ENCODE measurements around the gene CCDC78.

CCDC78 gene

DNA sequence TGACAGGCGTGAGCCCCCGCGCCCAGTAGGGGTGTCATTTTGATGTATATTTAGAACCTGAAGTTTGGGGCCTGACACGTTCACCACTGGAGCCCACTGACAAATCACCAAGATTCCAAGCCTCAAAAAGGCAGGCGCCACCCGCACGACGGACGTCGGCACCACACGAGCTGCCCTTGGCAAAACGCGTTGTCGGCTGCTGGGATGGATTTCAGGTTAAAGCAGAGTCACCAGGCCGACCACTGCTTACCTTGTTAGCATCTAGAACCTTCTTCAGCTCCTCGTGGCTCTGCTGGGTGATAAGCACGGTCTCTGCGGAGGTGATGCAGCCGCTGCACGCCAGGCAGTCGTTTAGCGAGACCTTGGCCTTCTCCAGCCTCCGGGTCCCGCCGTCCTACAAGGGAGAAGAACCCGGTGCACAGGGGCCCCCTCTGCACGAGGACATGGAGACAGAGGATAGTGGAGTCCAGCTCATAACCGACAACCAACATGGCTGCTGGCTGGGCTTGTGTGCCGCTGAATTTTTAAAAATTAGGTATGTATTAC is 10.8 kb upstream of the CCDC78 start:
- no peak for DNase-seq

DNA sequence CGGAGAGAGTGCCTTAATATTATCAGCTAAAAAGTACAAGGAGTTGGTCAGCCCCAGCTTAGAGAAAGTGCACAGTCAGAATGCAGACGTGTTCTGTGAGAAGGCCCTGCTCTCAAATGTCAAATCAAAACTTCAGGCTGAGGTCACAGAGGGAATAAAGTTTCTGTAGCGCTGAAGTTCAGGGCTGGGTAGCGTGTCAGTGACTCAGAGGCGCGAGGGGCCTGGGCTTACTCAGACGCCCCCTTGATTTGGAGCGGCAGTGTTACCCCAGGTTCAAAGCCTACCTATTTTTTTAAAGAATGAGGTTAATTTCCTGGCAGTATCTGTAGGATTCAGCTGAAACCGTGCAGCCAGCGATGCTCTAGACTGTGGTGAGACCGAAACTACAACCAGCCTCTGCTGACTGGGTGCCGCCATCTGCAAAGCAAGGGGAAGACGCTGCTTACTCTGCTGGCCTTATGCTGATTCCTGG is 9.8 kb upstream of the CCDC78 start:
- DNase-seq, result no peak

DNA sequence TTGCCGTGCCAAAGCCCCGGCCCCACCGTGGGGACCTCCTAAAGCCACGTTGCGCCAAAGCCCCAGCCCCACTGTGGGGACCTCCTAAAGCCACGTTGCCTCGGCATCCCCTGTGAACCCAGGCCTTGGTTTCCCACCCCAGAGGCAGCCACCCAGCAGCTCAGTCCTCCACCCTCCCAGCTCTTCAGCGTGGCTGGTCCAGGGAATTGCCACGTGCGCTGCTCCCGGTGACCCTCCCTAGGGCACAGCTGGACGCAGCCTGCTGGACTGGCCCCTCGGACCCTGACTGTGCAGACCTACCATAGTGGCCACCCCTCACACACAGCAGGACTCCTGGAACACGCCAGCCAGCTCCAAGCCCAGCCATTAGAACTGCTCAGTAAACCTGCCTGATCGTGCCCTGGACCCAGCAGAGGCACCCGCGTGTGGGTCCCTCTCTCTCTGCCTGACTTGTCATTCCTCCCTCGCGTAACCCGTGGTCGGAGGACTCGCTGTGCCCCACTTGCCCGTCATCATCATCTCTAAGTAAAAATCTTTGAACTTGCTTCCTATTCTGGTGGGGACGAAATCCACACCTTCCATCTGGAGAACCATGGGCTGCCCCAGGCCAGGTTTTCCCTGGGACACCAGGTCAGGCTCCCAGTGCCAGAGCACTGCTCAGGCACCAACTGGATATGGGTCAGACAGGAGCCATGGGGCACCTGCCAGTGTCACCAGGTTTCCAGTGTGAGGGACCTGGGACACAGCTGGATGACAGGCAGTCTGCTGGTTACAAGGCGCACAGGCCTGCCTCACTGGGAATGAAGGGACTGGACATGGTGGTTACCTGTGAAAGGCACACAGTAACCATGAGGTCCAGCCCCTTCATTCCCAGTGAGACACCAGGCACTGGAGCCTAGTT is 9.0 kb upstream of the CCDC78 start:
- DNase-seq, result no peak

DNA sequence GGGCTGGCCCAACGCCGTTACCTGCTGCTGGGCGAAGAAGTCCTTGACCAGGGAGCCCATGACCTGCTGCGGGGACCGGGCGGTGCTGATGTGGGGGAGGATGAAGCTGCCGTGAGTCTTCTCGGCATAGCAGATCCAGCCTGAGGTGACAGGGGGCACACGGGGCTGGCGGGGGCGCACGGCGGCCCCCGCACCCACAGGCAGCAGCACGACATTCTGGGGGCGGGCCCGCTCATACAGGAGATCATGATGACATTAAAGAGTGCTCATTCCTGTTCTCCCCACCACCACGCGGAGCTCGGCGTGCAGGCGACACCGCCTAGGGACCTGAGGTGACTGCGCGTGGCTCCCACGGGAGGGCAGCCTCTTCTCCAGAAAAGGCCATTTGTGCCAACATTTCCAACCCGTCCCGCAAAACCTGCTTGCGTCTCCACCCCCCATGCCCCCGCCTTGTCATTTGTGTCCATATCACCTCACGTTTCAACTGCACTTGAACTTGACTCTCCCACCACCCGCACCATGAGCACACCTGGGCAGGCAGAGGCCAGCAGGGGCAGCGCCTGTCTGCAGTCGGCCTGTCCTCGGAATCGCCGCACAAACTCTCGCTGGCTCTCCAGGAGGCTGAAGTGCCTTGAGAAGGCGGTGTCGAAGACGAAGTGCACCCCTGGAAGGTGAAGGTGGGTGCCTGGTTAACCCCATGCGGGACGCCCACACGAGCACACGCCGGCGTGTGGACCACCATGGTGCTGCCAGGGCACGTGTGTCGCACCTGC is 8.2 kb upstream of the CCDC78 start:
- no peak for DNase-seq

DNA sequence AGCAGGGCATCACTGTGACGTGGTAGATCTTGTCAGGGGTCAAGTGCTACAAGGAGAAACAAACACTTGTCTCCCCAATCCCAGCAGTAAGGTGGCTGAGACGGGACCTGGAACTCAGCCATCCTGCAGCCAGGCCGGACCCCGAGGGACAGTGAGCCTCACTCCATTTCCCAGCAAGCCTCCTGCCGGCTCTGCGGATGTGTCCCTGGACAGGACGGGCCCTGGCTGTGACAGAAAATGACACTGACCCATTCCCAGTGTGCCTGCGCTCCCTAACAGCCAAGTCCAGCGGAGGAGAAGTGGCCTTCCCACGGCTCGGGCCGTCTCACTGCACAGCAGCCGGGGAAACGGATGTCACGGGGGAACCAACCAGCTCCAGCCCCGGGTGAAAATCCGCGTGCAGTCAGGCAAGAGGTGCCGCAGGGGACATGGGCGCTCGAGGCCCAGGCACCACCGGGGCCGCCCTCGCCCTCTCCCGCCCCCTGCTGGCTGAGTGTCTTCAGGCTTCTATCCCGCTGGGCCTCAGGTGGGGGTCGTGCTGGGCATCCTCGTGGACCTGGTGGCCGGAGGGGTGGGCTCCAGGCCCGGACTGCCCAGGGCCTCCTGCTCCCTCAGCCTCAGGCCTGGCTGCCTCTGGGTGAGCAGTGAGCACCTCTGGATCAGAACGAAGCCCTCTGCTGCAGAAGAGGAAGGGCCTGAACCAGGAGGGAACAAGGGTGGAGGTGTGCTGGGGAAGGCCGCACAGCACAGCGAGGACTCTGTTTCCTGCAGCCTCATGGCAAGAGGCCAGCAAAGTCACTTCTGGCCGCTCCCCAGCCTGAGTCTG is 7.4 kb upstream of the CCDC78 start:
- DNase-seq, result no peak

DNA sequence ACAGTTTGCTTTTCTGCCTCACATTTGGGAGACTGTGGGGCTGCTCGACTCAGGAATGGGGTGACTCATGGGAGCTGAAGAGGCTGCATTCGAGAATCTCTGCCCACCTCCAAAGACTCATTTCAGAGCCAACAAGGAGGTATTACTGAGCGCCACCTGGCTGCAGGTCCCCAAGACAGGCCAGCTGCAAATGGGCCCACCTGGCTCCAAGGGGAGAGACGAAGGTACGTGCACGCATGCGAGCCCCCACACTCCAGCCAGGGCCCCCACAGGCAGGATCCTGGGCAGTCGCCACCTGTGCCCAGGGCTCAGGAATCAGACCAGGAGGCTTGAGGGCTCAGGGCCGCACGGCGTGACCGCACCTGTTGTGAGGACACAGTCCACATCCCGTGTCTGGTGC is 6.7 kb upstream of the CCDC78 start:
- no peak for DNase-seq

DNA sequence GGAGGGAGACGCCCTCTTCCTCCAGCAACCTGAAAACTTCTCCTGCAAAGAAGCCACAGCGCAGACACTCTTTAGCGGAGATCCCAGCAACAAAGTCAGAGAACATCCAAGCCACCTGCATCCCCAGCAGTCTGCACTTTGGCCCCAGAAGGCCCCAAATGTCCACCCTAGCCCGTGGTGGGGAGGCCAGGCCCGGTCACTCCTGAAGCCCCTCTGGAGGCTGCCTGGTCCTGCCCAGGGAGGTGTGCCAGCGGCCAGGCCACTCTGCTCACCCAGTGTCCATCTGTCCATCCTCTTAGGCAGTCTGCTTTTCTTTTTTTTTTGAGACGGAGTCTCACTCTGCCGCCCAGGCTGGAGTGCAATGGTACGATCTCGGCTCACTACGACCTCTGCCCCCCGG is 6.1 kb upstream of the CCDC78 start:
- DNase-seq, result no peak

DNA sequence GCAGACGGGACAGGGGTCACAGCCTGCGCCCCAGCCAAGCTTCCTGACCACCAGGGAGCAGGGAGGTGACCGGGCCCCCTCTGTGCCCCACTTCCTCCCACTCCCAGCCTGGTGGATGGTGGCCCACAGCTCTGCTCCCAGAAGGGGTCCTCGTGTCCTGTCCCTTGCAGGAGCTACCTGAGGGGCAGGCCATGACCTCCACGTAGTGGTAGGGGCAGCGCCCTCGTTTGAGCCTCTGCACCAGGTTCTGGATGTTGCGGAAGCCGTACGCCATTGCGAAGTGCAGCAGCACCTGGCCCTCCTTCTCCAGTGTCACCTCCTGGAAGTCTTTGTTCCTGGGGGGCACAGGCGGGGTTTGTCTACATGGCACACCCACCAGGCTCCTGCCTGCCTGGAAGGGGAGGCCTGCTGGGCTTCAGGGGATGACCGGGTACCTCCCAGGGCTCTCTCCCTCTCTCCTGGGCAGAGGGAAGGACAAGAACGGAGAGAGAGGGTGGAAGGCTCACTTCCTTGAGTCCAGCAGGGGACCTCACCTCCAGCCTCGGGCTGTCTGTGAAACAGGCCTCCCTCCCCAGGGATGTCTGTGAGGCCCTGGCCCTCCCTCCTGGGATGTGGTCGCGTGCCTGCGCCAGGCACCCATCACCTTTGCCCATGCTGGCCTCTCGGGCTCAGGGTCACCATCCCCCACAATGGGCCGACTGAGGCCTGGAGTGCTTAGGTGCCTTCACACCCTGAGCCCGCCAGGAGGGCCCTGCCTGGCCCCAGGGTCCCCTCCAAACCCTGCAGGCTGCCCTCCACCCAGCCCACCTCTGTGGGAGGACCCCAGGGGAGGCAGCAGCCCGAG is 4.6 kb upstream of the CCDC78 start:
- DNase-seq, result no peak

DNA sequence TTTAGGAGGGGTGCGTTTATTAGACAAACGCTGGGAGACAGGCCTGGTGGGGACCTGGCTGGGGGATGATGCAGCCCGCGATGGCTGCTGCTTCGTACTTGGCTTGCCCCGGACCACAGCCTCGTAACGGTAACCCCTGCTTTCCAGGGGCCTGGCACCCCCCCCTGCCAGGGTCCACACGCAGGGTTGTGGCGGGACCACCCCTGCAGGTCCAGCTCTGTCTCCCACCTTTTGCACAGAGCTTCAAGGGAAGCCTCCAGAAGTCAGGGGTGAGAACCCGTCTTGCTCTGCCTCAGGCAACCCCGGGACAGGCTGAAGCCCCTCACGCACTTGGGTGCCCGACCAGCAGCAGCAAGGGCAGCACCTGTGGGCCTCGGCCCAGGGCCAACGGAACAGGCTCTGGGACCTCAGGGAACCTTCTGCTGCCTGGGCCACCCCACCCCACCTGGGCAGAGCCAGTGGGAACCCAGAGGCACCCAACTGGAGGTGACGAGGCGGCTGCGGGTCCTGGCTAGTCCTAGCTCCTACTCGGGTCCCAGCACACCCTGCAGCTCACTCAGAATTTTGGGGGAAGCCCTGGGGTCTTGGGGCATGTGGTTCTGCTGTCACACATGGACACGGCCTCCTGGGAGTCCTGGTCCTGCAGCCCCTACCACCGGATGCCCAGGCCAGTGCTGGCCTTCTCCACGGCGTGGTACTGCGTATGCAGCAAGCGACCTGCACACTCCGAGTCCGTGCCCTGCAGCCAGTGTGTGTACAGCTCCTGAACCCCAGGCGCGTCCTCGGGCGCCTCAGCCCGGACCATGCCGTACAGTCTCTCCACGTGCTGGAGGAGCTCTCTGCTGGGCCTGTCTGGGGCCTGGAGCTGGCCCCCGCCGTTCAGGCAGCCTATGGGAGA is 3.8 kb upstream of the CCDC78 start:
- DNase-seq, result no peak

DNA sequence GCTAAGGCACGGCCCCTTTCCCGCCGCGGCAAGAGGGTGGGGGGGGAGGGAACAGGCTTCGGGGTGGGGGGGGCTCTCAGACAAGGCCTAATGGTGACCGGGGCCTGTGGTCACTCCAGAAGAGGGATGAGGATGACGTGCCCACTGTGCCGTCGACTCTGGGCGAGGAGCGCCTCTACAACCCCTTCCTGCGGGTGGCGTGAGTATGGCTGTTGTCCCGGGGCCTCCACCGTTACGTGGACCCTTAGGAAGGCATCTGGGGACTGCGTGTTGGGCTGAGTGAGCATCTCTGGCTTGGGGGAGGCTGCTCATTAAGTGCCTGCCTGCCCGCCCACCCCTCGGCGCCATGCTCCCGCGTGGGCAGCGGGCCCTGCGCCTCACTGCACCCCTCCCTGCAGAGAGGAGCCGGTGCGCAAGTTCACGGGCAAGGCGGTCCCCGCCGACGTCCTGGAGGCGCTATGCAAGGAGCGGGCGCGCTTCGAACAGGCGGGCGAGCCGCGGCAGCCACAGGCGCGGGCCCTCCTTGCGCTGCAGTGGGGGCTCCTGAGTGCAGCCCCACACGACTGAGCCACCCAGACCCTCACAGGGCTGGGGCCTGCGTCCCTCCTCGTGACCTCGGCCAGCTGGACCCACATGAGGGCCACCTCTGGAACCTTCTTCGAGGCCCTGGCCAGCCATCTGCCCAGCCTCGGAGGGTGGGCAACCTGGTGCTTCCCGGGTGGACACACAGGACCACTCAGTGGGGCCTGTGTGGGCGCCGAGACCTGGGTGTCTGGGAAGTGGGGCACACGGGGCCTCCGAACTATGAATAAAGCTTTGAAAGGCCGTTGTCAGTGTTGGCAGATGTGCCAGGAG is 2.9 kb upstream of the CCDC78 start:
- no peak for DNase-seq

DNA sequence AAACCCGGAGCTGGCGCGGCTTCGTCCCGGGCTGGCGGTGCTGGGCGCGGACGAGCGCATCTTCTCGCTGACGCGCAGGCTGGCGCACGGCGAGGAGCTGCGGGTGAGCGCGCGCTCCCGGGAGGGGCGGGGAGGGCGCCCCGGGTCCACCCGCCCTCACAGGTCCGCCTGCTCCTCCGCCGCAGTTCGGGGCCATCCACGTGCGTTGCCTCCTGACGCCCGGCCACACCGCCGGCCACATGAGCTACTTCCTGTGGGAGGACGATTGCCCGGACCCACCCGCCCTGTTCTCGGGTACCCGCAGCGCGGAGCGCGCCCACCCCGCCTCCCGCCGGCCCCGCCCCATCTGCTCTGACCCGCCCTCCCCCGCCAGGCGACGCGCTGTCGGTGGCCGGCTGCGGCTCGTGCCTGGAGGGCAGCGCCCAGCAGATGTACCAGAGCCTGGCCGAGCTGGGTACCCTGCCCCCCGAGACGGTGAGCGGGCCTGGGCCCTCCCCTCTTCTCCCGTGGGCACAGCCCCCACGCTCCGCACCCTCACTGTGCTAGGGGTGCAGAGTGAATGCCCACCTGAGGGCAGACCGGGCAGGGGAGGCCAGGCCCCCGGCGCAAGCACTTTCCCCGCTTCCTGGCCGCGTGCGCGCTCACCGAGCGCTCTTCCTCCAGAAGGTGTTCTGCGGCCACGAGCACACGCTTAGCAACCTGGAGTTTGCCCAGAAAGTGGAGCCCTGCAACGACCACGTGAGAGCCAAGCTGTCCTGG is 2.1 kb upstream of the CCDC78 start:
- no peak for DNase-seq

DNA sequence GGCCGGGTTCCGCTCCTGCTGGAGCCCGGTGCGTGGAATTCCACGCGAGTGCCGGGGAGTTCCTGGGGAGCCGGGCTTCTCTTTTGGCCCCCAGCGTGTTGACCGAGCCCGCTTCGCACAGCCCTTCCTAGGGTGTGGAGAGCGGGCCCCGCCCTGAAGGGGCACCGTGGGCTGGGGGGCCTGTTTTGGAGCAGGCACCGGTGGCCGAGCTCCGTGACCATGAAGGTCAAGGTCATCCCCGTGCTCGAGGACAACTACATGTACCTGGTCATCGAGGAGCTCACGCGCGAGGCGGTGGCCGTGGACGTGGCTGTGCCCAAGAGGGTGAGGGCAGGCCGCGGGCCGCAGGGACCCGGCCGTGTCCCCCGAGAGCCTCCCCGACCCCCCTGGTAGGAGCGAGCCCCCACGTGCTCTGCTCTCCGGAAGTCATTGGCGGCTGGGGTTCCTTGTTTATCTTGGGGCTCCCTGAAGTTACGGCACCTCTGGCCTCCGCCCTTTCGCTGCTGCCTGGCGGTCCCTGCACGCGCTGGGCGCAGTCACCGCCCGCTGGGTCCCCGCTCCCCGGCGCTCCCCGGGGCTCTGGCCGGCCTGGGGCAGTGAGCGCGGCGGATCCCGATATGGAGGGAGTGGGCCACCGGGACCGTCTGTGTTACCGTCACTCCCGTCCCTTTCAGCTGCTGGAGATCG is 1.2 kb upstream of the CCDC78 start:
- no peak for DNase-seq

DNA sequence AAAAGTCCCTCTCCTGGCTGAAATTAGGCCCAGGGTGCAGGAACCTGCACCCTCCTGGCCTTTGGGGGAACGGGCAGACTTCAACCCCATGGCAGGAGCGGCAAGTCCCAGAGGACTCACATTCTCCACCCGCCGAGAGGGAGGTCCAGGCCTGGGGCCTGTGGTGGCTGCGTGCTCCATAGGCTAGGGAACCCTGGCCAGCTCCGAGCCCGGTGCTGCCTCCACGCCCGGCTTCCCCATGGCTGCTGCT is 130 bp downstream of the CCDC78 start:
- DNase-seq, result no peak

DNA sequence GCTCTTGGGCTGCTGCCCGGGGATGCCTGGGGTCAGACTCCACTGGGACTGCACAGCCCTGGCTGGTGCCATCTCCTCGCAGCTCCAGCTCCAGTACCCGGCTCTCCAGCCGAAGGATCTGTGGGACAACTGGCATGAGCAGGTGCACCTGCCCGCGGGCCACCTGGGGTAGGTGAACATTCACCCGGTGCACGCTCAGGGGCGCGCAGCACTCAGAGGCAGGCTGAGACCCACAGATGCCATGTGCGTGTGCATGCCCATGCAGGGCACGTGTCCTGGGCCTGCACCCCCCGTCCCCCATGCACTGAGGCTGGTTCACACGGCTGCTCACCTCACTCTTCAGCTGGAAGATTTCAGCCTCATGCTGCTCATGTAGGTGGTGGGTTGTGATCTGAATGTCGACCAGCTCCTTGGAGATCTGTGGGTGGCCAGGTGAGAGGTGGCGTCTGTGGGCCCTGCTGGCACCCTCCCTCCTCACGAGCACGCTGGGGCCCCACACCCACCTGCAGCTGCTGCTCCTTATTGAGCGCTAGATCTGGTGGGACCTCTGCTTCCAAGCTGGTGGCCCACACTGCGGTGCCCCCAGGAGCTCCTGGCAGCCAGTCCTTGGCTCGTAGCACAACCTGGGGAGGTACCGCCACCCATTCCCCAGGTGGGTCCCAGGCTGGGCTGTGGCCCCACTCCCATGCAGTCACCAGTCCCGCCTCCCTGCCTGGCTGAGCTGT is 618 bp downstream of the CCDC78 start:
- DNase-seq, result no peak

DNA sequence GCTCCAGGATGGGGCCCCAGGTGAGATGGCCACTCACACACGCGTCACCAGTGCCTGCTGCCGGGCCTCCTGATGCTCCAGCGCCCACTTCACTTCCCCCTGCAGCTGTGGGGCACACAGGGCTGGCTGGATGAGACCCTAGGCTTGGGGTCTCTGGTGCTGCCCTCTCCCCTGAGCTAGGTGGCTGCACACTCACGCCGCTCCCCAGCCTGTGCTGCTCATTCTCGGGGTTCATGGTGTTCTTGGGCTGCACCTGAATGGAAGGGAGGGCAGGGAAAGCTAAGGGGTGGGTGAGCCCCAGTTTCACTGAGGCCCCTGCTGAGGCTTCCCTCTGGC is 1.2 kb downstream of the CCDC78 start:
- no peak for DNase-seq

DNA sequence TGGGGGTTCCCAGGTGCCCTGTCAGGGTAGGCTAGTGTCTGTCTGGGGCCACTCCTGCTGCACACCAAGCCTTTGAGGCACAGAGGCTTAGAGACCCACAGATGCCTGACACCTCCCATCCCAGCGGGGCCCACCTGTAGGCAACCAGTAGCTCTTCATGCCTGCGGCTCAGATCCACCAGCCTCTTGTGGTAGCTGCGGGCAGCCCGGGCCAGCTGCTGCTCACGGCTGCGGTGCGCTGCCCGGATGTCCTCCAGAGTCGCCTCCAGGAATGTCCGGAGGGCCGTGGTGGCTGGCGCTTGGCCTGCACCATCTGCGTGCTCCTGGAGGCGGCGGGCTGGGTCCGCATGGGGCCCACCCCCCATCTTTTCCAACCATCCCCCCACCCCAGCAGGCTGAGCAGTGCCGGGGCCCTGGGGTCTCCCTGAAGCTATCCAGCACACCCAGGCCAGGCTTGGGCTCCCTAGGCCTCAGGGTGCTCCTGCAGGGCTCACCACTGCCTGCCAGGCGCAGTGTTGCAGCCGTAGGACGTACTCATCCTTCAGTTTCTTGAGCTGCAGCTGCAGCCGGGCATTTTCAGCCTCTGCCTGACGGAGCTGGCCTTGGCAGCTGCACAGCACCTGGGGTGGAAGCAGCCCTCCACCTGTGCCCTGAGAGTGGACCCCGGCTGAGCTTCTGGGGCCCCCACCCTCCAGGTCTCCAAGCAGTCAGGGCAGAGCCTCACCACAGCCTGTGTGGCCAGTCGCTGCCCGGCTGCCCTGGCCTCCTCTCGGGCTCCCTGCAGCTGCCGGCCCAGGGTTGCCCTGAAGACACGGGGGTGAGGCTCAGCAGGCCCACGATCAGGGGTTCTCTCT is 1.8 kb downstream of the CCDC78 start:
- DNase-seq, result no peak

DNA sequence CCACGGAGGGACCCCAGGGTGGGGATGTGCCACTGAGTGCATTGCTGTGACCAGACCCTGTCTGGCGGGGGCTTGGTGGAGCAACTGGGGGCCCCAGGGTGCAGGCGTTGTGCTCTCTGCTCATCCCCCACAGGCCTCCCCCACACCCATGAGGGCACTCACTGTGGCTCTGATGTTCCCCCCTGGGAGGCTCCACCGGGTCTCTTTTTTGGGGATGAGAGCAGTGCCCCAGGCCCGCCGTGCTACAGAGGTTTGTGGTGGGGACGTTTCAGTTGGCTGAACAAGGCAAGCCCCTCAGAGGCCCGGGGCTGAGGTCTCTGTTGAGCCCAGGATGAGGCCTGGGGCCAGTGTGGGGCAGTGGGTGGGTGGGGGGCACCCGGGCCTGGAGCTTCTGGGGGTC is 2.5 kb downstream of the CCDC78 start:
- no peak for DNase-seq
